Common myeloid progenitor, CD34-positive (primary cell): ENCODE measurements around the gene SLC44A4.

Experiments
- CTCF ChIA-PET: fragments of 350-600 bp; sonication (Branson Sonifier 250); formaldehyde crosslinking; loops from one replicate; lab custom pipeline; 2021; ENCODE audit warnings: antibody characterized with exemption; lab: Charles Lee
- POLR2A ChIA-PET: fragments of 350-600 bp; sonication (Branson Sonifier 250); formaldehyde crosslinking; loops from one replicate; lab custom pipeline; 2021; ENCODE audit warnings: antibody characterized with exemption; lab: Charles Lee
- DNase-seq, 3 donors: peaks; one replicate each; pipeline versions ENCODE4 v3.0.0 to v3.0.0-alpha.2; 2013
- H3K27ac ChIP-seq, 2 experiments: 1 replicate in 1 of 2; 2 replicates in 1 of 2; pipeline ENCODE4 v1.7.0; 2013; ENCODE audit warnings: inconsistent platforms in 2 of 2, low read length in 2 of 2, mild to moderate bottlenecking in 2 of 2, low read depth in 1 of 2, moderate library complexity in 1 of 2; ENCODE audit not compliant: severe bottlenecking in 2 of 2, insufficient read depth in 1 of 2, poor library complexity in 1 of 2
- H3K27me3 ChIP-seq, 5 experiments: replicated peaks in 2 of 5; 1 replicate in 3 of 5; 2 replicates in 2 of 5; pipeline versions ENCODE4 v1.6.1 to v1.7.0; 2013; ENCODE audit warnings: low read length in 4 of 5, mild to moderate bottlenecking in 2 of 5, moderate library complexity in 2 of 5, inconsistent platforms in 1 of 5; ENCODE audit not compliant: insufficient read depth in 5 of 5, control insufficient read depth in 4 of 5
- H3K36me3 ChIP-seq, 4 experiments: 1 replicate in 2 of 4; 2 replicates in 2 of 4; pipeline versions ENCODE4 v1.6.1 to v1.7.0; 2013; ENCODE audit warnings: low read length in 3 of 4, control low read depth in 1 of 4, mild to moderate bottlenecking in 1 of 4; ENCODE audit not compliant: control insufficient read depth in 4 of 4, insufficient read depth in 4 of 4
- H3K4me1 ChIP-seq, 4 experiments: 1 replicate in 3 of 4; 2 replicates in 1 of 4; pipeline versions ENCODE4 v1.6.1 to v1.7.1; 2013; ENCODE audit warnings: low read length in 3 of 4, mild to moderate bottlenecking in 3 of 4, control low read depth in 1 of 4, inconsistent platforms in 1 of 4, moderate library complexity in 1 of 4; ENCODE audit not compliant: control insufficient read depth in 4 of 4, insufficient read depth in 4 of 4; ENCODE audit errors: control extremely low read depth in 1 of 4
- H3K4me3 ChIP-seq, 7 experiments: 1 replicate in 4 of 7; 2 replicates in 3 of 7; pipeline versions ENCODE4 v1.5.1 to v1.7.0; 2013; ENCODE audit warnings: mild to moderate bottlenecking in 7 of 7, low read length in 6 of 7, moderate library complexity in 6 of 7, inconsistent platforms in 2 of 7, low read depth in 2 of 7, control low read depth in 1 of 7; ENCODE audit not compliant: insufficient read depth in 4 of 7, control insufficient read depth in 1 of 7; ENCODE audit errors: extremely low read depth in 1 of 7
- H3K9me3 ChIP-seq, 5 experiments: 1 replicate in 4 of 5; 2 replicates in 1 of 5; pipeline versions ENCODE4 v1.6.1 to v1.7.1; 2013; ENCODE audit warnings: low read length in 4 of 5, mild to moderate bottlenecking in 2 of 5, inconsistent platforms in 1 of 5, low read depth in 1 of 5, moderate library complexity in 1 of 5; ENCODE audit not compliant: control insufficient read depth in 4 of 5, insufficient read depth in 2 of 5; ENCODE audit errors: control extremely low read depth in 1 of 5
- WGBS: methylation state at CpG from one replicate; pipeline ENCODE4 v1.1.5; 2013; ENCODE audit not compliant: insufficient coverage; 5-methylcytosine and 5-hydroxymethylcytosine counted together

SLC44A4 gene

GRCh38 chr6:31897612-31898382, 19.0 kb upstream of the SLC44A4 start, which contains the start of gene EHMT2:
TSS of gene EHMT2 (minus strand) at chr6:31897698. CDS start at chr6:31897677, 21 bp downstream.
- Histone ChIP-seq H3K36me3 (peaks cover 0 to 30% (median 16%) of the 10 kb centered on the region in 4 experiments), H3K27ac (peak within 1 kb of the TSS; percentile 72 to 92), H3K4me1 (peaks cover 4 to 52% (median 39%) of the 10 kb centered on the region in 4 experiments), H3K9me3 (no peaks in the 10 kb centered on the region), H3K27me3 (no peaks in the 10 kb centered on the region), H3K4me3 (peak within 1 kb of the TSS; percentile 92 to 98 (median 95))
- ChIA-PET POLR2A (interaction anchor here (0.5 to 1.8 kb wide), 5 partner anchors 11 to 233 kb away, joined by 3 to 8 read pairs (median 6); no protein-coding TSS in a partner anchor), CTCF (interaction anchor here (1.1 to 2.1 kb wide), 2 partner anchors 9 to 64 kb away, joined by 3 to 14 read pairs; no protein-coding TSS in a partner anchor)
- peak; percentile 78 to 90 (median 87) for DNase-seq
- 0% methylated on average over 37 of the region's 49 CpGs for WGBS

GRCh38 chr6:31896856-31897611, 18.2 kb upstream of the SLC44A4 start:
- 0% methylated on average over 5 of the region's 62 CpGs for WGBS
- DNase-seq: no peak
- Histone ChIP-seq H3K27ac (peak overlapping the region; percentile 20 to 76), H3K4me3 (peak overlapping the region; percentile 92 to 98 (median 95)), H3K9me3 (no peaks in the 10 kb centered on the region), H3K4me1 (peaks cover 2 to 54% (median 33%) of the 10 kb centered on the region in 4 experiments), H3K27me3 (no peaks in the 10 kb centered on the region), H3K36me3 (peaks cover 0 to 38% (median 24%) of the 10 kb centered on the region in 4 experiments)
- ChIA-PET POLR2A (interaction anchor here (0.6 to 1.8 kb wide), 3 partner anchors 12 to 33 kb away, joined by 3 to 8 read pairs (median 6); no protein-coding TSS in a partner anchor), CTCF (interaction anchor here (2.1 kb wide), 1 partner anchor 8 kb away, joined by 14 read pairs; no protein-coding TSS in a partner anchor)

- Histone ChIP-seq H3K4me1 (peaks cover 2 to 54% (median 33%) of the 10 kb centered on the region in 4 experiments), H3K4me3 (peak overlapping the region; percentile 8 to 98 (median 95)), H3K27ac (peak overlapping the region; percentile 20 to 76), H3K27me3 (no peaks in the 10 kb centered on the region), H3K36me3 (peaks cover 0 to 42% (median 27%) of the 10 kb centered on the region in 4 experiments), H3K9me3 (no peaks in the 10 kb centered on the region)
- POLR2A ChIA-PET: no interaction called here
- WGBS: 0% methylated on average over 1 of the region's 4 CpGs
- no peak for DNase-seq
- CTCF ChIA-PET: no interaction called here
Measured at GRCh38 chr6:31896493-31896855, 17.7 kb upstream of the SLC44A4 start.

GRCh38 chr6:31892821-31893220, 14.0 kb upstream of the SLC44A4 start:
- H3K27ac ChIP-seq: no peak overlapping the region
- WGBS: 78% methylated on average over 5 of the region's 6 CpGs
- no peaks in the 10 kb centered on the region for H3K27me3 ChIP-seq
- no peak overlapping the region for H3K4me3 ChIP-seq
- no peaks in the 10 kb centered on the region for H3K9me3 ChIP-seq
- peaks cover 3 to 68% (median 46%) of the 10 kb centered on the region in 4 experiments for H3K36me3 ChIP-seq
- DNase-seq: no peak
- peaks cover 0 to 25% (median 9%) of the 10 kb centered on the region in 4 experiments for H3K4me1 ChIP-seq
- CTCF ChIA-PET: interaction anchor here (1.9 kb wide), 1 partner anchor 28 kb away, joined by 6 read pairs; no protein-coding TSS in a partner anchor
- POLR2A ChIA-PET: no interaction called here

- H3K36me3 ChIP-seq: peaks cover 5 to 78% (median 63%) of the 10 kb centered on the region in 4 experiments
- ChIA-PET CTCF (interaction anchor here (0.9 to 4.2 kb wide), 12 partner anchors 9 to 229 kb away, joined by 3 to 21 read pairs (median 6); partner anchors contain the start of genes EHMT2, NEU1 and ZBTB12), POLR2A (interaction anchor here (0.6 kb wide), 1 partner anchor 86 kb away, joined by 3 read pairs; no protein-coding TSS in a partner anchor)
- no peak for DNase-seq
- no peaks in the 10 kb centered on the region for H3K27me3 ChIP-seq
- no peaks in the 10 kb centered on the region for H3K9me3 ChIP-seq
- H3K4me1 ChIP-seq: peaks cover 0 to 14% (median 0%) of the 10 kb centered on the region in 4 experiments
- H3K27ac ChIP-seq: no peak overlapping the region
- no peak overlapping the region for H3K4me3 ChIP-seq
- 100% methylated on average over 1 of the region's 3 CpGs for WGBS
Measured at GRCh38 chr6:31889331-31889972, 10.7 kb upstream of the SLC44A4 start.
